KG1 (cell line): ENCODE measurements around the gene STARD4.
A peak's percentile ranks its signal among the peaks of the same experiment; 100 is the strongest.

Experiments
- DNase-seq: peaks from one replicate; lab custom pipeline; 2025; lab: John Stamatoyannopoulos, UW

Gene STARD4

DNA sequence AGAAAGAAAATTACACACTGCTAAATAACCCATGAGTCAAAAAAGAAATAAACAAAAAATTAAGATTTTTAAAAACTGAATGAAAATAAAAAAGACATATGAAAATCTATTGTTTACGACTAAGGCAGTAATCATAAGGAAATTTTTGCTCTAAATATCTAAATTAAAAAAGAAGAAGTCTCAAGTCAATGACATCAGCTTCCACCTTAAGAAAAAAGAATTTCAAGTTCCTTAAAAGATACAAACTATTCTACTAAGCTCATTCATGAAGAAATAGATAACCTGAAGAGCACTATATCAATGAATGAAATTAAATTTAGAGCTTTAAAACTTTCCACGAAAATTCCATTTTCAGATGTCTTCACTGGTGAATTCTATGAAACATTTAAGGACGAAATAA is 15.7 kb upstream of the STARD4 start:
- DNase-seq, result no peak

DNA sequence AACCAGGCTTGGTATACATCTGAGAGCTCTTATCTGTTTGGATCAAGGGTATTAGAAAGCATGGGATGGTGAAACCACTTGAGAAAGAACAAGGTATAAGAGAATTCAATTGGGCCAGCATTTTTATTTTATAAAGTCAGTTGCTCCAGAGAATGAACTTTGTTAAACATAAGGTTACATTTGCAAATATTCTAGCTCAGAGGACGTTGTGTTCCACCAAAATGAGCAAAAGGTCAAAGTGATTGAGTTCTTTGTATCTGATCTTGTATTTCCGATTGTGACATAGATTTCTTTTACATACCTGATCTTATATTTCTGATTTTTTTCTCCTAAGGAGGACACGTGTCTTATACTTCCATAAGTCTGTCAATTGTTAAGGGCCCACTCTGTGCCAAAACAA is 8.6 kb upstream of the STARD4 start:
- DNase-seq, result no peak

DNA sequence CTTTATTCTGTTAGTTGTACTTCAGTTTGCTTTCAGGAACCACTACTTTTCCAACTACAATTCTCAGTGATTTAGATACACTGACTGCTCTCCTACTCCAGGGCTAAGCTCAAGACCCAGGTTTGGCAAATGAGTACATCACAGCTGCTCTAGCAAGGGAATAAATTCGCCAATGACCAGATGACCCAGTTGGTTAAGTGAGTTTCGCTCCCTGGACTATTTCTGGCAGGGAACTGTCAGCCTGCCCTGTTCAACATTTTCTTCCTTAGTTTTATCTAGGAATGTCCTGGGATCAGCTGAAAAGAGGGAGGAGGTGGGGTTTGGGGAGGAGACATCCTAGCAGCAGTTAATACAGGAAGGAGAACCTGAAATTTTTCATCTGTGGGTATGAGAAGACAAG is 6.4 kb upstream of the STARD4 start:
- no peak for DNase-seq

DNA sequence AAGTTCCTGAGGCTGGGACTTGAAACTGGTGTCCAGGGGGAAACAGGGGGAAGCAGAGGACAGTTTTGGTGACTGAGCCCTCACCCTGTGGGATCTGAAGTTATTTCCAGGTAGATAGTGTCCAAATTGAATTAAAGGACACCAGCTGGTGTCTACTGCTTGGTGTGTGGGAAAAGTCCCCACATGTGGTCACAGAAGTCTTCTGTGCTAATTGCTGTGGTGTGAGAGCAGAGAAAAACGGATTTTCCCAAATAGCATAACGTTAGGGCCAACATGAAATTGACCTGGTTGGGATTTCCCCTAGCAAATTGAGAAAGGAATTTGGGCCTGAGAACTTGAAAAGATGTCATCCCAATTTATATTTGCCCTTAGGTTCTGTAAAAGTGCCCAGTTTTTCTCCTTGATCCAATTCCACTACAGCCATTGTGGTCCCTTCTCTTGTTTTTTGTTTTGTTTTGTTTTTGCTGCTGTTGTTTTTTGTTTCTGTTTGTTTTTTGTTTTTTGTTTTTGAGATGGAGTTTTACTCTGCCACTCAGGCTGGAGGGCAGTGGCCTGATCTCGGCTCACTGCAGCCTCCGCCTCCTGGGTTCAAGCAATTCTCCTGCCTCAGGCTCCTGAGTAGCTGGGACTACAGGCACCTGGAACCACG is 5.6 kb upstream of the STARD4 start:
- no peak for DNase-seq

DNA sequence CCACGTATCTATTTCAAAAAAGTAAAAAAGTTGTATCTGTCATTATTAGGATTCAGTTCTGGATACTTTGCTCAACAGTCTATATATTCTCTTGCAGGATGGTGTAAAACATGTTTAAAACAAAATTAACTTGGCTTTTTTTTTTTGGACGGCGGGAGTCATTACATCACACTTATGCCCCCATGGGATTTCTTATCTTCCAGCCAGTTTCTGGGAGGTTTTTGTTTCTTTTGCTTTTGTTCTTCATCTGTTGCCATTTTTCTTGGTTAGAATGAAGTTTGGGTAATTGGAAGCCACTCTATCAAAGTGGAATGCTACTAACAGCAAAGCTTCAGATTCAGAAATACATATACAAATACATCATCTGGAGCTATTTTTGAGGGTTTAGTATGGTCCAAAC is 1.8 kb upstream of the STARD4 start:
- DNase-seq, result no peak

DNA sequence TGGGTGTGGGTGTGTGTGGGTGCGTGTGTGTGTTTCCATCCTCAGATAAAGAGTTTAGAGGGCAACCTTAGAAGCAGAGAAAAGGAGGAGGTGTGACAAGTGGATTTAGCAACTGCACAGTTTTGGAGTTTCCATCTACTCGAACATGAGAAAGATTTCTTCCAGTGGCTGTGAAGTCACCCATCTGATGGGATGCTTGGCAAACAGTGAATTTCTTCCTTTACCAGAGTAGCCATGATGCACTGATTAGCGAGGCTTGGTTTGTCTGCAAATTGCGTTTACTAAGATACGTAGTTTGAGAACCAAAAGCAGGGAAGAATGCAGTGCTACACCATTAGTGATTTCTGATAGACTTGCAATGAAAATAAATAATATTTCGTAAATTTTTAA is 791 bp upstream of the STARD4 start:
- no peak for DNase-seq

DNA sequence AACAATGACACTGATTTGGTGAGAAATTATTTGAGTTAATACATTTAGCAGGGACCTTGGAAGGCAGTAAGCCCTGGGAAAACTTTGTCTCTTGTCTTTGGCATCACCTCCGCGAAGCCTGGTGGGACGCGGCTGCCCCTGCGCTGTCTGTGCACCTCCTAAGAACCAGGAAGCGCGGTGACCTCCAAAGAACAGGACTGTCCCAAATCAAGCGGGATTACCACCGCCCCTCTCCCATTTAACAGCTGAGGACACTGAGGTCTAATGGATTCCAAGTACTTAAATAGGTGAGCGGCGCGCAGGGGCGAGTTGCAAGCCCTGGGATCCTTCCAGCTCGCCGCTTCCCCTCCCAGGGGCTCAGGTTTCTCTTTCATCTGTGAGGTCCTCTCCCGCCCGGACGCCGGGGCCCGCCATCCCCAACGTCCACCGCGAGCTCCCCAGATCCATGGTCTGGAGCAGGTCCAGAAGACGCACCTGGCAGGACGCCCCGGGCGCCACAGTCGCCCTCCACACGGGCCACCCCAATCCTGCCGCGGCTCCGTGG is 432 bp downstream of the STARD4 start:
- DNase-seq, result no peak

DNA sequence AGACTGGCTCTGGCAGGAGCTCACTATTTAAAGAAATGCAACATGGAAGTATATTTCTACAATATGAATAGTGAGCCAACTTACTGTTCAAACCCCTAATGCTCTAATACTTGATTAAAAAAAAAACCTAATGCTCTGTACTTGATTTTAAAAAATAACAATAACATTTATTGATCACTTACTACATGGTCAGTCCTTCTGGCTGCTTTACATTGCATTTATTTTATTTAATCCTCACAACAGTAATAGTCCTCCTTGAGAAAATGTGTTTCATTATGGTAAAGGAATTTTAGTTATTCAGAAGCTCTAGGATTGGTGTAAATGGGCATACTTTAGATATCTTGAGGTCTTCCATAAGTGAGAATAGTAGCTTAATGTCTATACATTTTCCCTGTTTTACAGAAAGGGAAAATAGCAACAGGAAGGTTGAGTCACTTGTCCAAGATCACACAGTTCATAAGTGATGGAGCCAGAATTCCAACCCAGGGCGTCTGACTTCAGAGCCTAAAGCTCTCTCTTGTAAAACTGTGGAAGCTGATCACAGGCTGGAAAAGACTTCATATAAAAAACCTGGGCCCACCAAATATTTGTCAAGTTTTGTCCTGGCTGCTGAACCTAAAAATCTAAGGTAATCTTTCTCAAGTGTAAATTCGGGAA is 1.0 kb downstream of the STARD4 start:
- DNase-seq, result no peak

DNA sequence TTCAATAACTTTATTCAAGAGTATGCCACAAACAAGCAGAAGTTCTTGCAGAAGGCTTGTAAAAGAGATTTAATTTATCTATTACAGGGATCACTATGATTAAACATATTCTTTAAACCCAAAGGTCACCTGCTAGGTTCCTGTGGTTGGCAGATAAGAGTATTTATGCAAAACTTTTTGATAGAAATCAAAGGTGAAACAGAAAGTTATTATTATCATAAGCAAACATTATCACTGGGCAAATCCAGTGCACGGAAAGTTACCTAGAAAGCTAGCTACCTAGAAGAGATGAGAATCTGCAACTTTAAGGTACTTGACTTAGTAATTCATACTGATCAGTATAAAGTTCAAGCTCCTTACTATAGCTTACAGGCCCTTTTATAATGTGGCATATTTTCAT is 3.2 kb downstream of the STARD4 start:
- DNase-seq, result no peak

DNA sequence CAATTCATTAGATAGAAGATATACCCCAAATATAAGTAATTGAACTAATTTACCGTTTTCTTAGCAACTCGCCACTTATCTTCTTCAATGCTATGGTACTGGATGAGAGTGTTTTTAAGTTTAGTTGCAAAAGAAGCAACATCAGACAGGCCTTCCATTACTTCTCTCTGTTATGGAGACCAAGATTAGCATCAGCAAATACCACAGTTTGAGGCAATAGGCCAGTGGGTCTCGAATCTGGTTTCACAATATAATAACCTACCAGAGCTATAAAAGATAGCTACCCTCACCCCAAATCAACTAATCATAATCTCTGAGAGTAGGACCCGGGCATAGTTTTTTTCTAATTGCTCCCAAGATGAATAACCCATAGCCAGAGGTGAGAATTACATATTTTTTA is 5.1 kb downstream of the STARD4 start:
- no peak for DNase-seq

DNA sequence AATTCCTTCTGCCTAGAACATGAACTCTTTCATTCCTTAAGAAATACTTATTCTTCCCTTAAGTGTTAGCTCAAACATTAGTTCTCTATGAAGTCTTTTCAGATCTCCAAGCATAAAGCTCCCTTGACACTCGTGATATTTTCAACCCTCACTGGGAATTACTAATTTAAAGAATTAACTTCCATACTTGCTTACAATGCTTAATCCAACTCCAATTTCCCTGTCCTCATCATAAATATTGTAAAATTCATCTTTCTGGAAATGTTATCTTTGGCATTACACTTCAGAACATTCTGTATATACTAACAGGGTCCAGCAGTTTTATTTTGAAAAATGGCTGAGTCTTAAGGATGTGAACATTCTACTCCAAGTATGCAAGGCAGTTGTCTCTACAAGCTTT is 7.2 kb downstream of the STARD4 start:
- DNase-seq, result no peak

DNA sequence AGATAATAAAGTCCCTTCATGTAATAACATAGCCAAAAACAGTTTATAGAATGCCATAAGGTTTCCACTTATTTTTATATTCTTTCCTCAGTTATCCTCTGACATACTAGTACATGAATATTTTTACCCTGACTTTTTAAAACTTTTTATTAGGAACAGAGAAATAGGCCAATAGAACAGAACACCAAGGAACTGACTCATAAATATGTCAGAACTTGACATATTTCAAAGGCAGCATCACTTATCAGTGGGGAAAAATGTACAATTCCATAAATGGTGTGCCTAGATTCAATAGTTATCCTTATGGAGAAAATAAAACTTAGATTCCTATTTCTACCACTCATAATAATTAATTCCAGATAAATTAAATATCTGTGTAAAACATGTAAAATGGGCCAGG is 9.4 kb downstream of the STARD4 start:
- no peak for DNase-seq

DNA sequence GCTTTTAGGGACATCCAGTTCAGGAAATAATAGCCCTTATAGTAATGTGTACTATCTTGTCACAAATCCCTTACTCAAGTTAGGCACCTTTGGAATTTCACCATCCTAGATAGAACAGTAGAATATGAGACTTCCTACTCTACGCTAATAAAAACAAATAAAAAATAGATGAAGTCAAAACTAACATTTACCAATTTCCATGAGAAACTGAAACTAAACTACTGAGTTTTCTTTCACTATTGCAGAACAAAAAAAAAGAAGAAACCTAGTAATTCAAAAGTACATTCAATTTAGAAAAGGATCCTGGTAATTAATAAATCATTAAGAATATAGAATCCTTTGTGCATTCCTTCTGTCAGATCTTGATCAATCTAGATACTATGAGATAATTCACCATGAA is 14.0 kb downstream of the STARD4 start:
- no peak for DNase-seq

DNA sequence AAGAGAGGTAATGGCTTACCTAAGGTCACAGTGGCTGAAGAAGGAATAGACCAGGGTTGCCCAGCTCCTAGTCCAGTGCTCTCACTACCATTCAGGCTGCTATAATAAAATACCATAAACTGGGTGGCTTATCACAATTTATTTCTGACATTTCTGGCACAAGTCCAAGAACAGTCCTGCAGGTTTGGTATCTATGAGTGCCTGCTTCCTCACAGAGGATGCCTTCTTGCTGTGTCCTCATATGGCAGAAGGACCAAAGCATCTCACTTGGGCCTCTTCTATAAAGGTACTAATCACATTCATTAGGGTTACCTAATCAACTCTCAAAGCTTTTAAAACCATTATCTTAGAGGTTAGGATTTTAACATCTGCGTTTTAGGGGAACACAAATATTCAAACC is 17.2 kb downstream of the STARD4 start:
- no peak for DNase-seq

DNA sequence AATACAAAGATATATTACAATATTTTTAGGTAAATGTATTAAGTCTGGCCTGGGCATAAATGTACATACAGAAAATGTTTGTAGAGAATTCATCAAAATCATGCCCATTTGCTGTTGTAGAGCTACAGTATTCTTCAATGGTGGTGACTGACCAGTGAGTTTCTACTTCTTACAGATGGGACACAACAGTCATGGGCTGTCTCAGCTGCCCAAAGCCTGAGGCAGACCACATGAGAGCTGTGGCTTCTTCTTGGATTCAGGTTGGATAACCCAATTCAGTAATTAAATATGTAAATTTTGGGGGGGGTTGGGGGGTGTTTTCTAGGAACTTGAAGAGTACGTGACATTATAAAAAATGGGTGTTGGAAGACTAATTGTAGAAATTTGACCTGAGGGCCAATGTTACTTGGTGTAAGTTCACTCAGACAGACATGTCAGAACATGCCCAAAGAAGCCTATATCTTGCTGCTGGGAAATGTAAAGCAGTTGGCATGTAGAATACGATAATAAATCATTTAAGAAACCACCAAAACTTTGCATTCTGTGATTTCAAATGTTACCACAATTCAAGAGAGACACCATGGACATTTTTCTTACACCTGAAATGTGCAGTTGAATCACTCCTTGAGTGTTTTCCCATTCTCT is 17.9 kb downstream of the STARD4 start:
- no peak for DNase-seq

DNA sequence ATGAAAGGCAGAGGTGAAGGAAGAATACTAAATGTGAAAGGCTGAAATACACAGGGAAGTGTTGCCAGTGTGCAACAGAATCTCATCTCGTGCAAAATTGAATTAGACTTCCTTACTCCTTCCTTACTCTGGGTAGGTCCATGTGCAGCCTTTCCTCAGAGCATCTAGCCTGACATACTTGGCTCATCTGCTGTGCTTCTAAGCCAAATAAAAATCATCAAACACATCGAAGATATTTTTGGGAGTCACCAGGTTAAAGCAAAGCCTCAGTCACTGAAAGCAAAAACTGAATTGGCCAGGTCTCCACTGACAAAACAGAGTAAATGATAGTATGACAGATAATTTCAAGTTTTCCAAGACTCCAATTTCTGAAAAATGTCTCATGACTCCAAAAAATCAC is 19.3 kb downstream of the STARD4 start:
- no peak for DNase-seq

DNA sequence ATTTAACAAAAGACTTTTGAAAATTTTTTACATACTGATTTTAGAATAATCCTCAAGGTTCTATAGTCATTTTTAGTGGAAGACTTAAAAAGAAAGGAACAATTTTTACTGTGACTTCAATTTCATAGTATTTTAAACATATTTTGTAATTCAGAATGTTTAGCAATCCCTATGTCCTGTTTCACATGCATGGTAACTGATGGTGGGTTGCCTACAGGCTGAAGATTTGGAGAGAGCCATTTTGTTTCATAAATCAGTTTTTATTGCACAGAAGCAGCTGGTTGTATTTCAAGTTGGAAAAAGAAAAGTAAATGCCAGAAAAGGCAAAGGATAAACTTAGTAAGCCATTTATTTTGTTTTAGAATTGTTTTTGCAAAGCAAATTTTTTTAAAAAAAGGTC is 24.0 kb downstream of the STARD4 start:
- DNase-seq, result no peak

DNA sequence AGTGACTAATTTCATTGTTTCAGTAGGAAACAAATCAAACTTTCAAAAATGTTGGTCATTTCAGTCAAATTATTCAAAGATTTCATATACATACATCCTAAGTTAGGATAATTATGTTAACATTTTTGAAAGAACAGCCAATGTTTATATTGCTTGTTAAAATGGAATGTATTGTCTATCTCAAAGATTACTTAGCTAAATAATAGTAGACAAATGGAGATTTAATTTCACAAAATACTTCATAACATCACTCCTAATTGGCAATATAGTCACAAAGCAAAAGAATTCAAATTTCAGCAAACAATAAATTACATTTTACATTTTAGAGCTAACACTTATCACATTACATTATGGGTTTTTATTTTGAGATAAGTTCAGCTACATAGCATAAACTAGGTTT is 25.4 kb downstream of the STARD4 start:
- DNase-seq, result no peak

DNA sequence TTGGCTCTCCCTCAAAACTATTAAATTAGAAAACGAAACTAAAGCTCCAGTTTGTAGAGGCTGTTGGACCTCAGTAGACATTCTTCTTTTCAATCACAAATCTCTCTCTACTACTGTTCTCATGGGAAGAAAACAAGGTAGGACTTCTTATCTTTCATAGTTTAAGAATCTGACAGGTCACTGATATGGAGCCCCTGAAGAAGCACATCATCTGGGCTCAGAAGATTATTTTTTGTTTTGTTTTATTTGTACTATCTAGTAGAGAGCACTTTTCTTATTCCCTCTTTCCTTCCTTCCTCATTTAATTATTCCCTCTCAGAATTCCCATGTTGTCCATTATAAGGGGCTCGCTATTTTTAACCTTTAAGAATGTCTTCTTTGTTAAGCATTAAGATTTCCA is 26.3 kb downstream of the STARD4 start:
- DNase-seq, result no peak

DNA sequence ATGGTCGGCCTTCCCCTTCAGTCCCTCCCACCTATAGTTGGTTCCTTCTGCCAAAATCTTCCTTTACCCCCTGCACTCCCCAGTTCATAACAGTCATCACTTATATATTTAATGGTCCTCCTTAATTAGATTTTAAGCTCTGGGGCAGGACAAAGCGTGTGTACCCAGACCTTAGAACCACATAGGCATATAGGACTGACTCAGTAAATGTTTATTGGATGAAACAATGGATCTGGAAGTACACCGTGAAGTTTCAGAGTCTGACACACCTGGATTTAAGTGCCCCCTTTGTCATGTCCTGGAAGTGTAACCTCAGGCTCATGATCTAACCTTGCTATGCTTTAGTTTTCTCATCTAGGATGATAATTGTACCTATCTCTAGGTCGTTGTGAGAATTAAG is 32.0 kb downstream of the STARD4 start:
- no peak for DNase-seq

DNA sequence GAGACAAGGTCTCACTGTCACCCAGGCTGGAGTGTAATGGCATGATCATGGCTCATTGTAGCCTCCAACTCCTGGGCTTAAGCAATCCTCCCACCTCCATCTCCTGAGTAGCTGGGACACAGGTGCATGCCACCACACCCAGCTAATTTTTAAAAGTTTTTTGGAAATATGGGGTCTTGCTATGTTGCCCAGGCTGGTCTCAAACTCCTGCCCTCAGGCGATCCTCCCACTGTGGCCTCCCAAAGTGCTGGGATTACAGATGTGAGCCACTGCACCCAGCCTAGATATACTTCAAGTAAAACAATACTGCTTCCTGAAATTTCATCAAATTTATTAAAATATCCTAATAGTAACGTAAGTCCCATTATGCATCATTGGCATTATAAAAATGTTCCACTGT is 33.4 kb downstream of the STARD4 start:
- no peak for DNase-seq

DNA sequence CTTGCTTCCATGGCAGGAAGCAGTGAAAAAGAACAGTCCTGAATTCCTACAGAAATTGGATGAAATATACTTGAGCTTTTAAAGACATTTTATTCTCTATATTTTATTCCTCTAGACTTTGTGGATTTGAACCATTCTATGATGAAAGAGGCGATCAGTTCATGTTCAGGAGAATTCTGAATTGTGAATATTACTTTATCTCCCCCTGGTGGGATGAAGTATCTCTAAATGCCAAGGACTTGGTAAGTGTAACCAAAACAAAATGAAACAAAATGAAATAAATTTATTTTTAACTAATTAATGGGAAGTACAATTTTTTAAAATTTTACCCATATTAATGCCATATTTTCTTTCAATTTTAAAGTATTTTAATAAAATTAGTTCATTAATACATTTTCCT is 34.1 kb downstream of the STARD4 start:
- DNase-seq, result no peak

DNA sequence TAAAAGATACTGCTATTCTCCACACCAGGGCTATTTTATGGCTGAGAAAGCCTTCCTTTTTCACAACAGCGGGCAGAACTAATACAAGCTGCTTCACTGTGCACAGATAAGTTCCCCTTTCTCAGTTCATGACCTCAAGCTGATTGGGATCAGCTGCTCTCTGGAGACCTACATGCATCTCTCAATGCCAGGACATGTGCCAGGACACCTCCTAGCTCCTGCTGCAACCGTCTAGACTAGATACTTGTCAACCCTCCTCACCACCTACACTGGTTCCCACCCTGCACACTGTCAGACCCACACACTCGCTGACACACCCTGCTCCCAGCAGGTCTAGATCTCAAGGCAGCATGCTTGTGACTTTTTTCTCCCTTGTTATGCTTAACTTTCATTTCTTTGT is 39.8 kb downstream of the STARD4 start:
- DNase-seq, result peak; percentile 13

DNA sequence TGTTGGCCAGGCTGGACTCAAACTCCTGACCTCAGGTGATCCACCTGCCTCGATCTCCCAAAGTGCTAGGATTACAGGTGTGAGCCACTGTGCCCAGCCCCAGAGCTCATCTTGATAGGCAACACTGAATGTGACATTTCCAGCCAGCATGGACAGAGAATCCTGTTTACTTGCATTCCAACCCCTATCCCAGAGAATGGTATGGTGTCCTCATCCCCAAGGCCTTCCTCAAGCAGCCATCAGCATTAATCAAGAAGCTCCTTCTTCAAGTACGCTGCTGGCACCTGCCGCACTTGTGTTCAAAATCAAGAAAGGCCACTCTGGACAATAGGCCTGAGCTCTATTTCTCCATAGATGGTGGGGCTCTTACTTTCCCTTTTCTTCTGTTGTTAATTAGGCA is 40.2 kb downstream of the STARD4 start:
- DNase-seq, result no peak
